Activated T-cell treated with anti-CD3 and anti-CD28 coated beads, Interleukin-2, amount 50 U/mL, for 24 hours (primary cell): ENCODE data around the gene SAMD8.
"Not testable (repeated sequence)": the region's sequence is repeated elsewhere in the genome, so short reads cannot be mapped to it uniquely, and the experiment has no call there.

Source experiments
- DNase-seq: peaks from one replicate; pipeline ENCODE4 v3.0.0-alpha.2; 2020
- H3K27ac Mint-ChIP-seq: 2 replicates; pipeline ENCODE4 v1.8.0; 2020; ENCODE audit warnings: mild to moderate bottlenecking, mixed read lengths
- H3K27me3 Mint-ChIP-seq: 2 replicates; pipeline ENCODE4 v1.8.0; 2020; ENCODE audit warnings: mixed read lengths
- H3K36me3 Mint-ChIP-seq: 2 replicates; pipeline ENCODE4 v1.8.0; 2020; ENCODE audit warnings: low read depth, mixed read lengths
- H3K4me1 Mint-ChIP-seq: 2 replicates; pipeline ENCODE4 v1.8.0; 2020; ENCODE audit warnings: low read depth, mixed read lengths
- H3K4me3 Mint-ChIP-seq: 2 replicates; pipeline ENCODE4 v1.8.0; 2020; ENCODE audit warnings: mild to moderate bottlenecking, moderate library complexity, mixed read lengths
- H3K9me3 Mint-ChIP-seq: 2 replicates; pipeline ENCODE4 v1.8.0; 2020; ENCODE audit warnings: mixed read lengths

SAMD8 gene

DNA sequence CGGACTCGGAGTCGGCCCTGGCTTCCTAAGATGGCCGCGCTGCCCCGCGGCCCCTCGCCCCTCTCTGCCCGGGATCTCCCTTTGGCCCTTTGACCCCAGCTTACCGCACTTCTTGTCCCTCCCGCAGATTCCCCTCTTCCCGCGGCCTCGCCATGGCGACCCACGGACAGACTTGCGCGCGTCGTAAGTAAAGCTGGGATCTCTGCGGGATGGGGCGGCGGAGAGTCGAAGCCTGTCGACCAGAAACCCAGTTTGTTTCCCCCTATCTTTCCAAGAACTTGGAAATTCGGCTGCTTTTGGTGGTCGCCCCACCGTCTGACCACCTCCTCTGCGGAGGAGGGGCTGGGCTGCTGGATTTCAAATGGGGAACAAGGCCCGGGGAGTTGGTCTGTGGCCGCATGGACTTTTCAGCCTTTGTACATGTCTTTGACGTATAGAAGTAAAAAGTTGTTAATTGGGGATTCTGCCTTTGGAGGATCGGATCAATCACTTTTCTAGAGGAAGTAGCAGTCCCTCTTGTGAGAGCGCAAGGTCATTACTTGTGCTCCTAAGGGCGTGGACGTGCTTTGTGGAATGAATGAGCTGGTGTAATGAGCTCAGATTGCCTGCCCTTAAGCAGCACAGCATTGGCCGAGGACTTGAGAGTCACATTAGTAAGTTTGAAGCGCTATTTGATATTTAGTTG is 99.7 kb downstream of the SAMD8 start:
- no peaks in the 10 kb centered on the region for H3K27me3 Mint-ChIP-seq
- peak; percentile 44 for DNase-seq
- H3K9me3 Mint-ChIP-seq: no peaks in the 10 kb centered on the region
- H3K36me3 Mint-ChIP-seq: peaks cover 54% of the 10 kb centered on the region
- peaks cover 48% of the 10 kb centered on the region for H3K4me1 Mint-ChIP-seq
- peak overlapping the region; percentile 91 for H3K4me3 Mint-ChIP-seq
- H3K27ac Mint-ChIP-seq: peak overlapping the region; percentile 100

DNA sequence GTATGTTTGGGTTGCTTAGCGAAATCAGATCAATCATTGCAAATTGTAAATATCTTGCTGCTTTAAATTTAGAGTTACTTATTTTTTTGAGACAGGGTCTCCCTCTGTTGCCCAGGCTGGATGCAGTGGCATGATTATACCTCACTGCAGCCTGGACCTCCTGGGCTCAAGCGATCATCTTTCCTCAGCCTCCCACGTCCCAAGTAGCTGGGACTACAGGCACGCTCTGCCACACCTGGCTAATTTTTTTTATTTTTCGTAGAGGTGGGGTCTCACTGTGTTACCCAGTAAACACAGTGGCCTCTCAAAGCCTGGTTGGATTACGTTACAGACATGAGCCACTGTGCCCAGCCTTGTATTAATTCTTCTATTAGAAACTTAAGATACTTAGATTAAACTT is 100.9 kb downstream of the SAMD8 start:
- Mint-ChIP-seq H3K27me3 (no peaks in the 10 kb centered on the region), H3K4me1 (peaks cover 55% of the 10 kb centered on the region), H3K36me3 (peaks cover 66% of the 10 kb centered on the region), H3K9me3 (no peaks in the 10 kb centered on the region), H3K27ac (peak overlapping the region; percentile 100), H3K4me3 (peak overlapping the region; percentile 91)
- DNase-seq: no peak

DNA sequence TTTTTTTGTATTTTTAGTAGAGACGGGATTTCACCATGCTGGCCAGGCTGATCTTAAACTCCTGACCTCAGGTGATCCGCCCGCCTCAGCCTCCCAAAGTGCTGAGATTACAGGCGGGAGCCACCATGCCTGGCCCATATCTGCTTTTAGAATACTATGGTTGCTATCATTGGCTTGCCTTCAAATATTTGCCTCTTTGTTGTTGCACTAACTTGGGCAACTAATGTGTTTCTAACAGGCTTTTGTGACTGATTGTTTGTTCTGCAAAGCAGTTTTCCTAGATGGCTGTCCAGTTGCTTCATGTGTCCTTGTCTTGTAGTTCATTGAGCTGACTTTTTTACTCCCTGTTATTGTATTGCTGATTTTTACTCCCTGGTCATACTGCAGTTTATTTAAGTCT is 108.8 kb downstream of the SAMD8 start:
- Mint-ChIP-seq H3K4me1 (peaks cover 57% of the 10 kb centered on the region), H3K27ac (peak overlapping the region; percentile 44), H3K36me3 (peaks cover 95% of the 10 kb centered on the region), H3K27me3 (no peaks in the 10 kb centered on the region), H3K4me3 (no peak overlapping the region), H3K9me3 (no peaks in the 10 kb centered on the region)
- no peak for DNase-seq

DNA sequence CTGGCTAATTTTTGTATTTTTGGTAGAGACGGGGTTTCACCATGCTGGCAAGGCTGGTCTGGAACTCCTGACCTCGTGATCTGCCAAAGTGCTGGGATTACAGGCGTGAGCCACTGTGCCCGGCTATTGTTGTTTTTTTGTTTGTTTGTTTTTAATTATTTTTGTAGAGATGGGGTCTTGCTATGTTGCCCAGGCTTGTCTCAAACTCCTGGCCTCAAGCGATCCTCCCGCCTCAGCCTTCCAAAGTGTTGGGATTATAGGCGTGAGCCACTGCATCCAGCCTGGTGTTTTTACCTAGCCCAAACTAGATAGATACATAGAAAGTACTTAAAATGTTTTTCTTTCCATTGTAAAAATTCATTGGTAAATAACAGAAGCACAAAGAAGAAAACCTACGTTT is 110.0 kb downstream of the SAMD8 start:
- peaks cover 58% of the 10 kb centered on the region for H3K4me1 Mint-ChIP-seq
- not testable (repeated sequence) for DNase-seq, H3K4me3 Mint-ChIP-seq, H3K27ac Mint-ChIP-seq, H3K9me3 Mint-ChIP-seq, H3K27me3 Mint-ChIP-seq
- peaks cover 95% of the 10 kb centered on the region for H3K36me3 Mint-ChIP-seq

DNA sequence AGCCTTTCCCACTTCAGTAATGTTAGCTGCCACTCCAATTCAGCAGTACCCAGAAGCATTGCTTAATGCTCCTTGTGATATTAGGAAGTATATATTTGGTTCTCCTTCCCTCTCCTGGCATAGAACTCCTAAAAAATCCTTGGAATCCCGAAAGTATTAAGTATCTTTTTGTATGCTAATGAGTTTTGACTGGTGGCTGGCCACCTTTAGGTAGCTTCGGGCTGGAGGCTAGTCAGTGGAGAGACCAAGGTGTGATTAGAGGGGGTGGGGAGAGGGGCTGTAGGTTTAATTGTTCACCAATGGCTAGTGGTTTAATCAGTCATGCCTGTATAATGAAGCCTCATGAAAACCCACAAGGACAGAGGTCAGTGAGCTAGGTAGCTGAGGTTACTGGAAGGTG is 112.1 kb downstream of the SAMD8 start:
- H3K27me3 Mint-ChIP-seq: no peaks in the 10 kb centered on the region
- no peaks in the 10 kb centered on the region for H3K9me3 Mint-ChIP-seq
- no peak overlapping the region for H3K4me3 Mint-ChIP-seq
- peaks cover 93% of the 10 kb centered on the region for H3K36me3 Mint-ChIP-seq
- peak overlapping the region; percentile 78 for H3K27ac Mint-ChIP-seq
- no peak for DNase-seq
- peaks cover 58% of the 10 kb centered on the region for H3K4me1 Mint-ChIP-seq

DNA sequence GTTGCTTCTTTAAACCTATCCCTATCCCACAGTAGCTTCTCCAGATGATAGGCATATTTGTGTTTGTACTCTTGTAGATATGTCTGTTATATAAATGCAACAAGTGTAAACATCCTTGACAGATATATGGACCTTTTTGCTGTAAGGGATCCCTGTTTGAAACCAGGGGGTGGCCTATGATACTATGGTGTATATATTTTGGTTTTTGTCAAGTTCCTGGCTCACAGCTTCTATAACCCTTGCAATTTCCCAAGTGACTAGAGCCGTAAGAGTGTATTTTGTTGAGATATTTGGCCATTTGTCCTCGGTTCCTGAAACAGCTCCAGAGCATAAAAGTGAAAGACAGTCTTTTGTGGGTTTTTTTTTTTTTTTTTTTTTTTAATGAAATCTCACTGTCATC is 114.6 kb downstream of the SAMD8 start:
- Mint-ChIP-seq H3K4me1 (peaks cover 65% of the 10 kb centered on the region), H3K9me3 (no peaks in the 10 kb centered on the region), H3K27me3 (no peaks in the 10 kb centered on the region), H3K36me3 (peaks cover 94% of the 10 kb centered on the region), H3K4me3 (no peak overlapping the region), H3K27ac (peak overlapping the region; percentile 77)
- no peak for DNase-seq

DNA sequence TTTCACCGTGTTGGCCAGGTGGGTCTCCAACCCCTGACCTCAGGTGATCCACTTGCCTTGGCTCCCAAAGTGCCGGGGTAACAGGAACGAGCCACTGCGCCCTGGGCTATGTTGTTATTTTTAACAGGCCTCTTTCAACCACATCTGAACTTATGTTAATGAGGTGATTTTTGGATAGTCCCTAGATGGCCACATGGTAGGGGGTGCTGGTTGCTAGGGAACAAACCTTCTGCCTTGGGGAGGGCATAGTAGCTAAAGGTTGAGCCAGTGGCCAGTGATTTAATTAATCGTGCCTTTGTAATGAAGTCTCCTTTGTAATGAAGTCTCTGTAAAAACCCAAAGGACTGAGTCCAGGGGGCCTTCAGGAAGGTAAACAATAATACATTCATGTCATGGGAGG is 115.2 kb downstream of the SAMD8 start:
- H3K4me1 Mint-ChIP-seq: peaks cover 67% of the 10 kb centered on the region
- peaks cover 94% of the 10 kb centered on the region for H3K36me3 Mint-ChIP-seq
- no peak overlapping the region for H3K4me3 Mint-ChIP-seq
- DNase-seq: no peak
- no peaks in the 10 kb centered on the region for H3K9me3 Mint-ChIP-seq
- H3K27ac Mint-ChIP-seq: peak overlapping the region; percentile 67
- no peaks in the 10 kb centered on the region for H3K27me3 Mint-ChIP-seq

DNA sequence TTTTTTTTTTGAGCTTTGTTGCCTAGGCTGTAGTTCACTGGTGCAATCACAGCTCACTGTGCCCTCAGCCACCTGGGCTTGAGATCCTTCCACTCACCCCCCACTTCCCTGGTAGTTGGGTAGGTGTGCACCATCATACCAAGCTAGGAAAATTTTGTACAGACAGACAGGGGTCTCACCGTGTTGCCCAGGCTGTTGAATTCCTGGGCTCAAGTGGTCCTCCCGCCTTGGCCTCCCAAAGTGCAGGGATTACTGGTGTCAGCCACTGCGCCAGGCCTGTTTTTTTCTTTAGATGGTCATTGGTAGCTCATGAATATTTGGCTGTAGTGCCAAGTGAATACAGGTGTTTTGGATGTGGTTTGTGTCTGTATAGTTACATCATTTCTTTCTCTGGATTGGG is 116.8 kb downstream of the SAMD8 start:
- H3K9me3 Mint-ChIP-seq: no peaks in the 10 kb centered on the region
- H3K27ac Mint-ChIP-seq: peak overlapping the region; percentile 87
- peaks cover 95% of the 10 kb centered on the region for H3K36me3 Mint-ChIP-seq
- H3K27me3 Mint-ChIP-seq: no peaks in the 10 kb centered on the region
- no peak overlapping the region for H3K4me3 Mint-ChIP-seq
- H3K4me1 Mint-ChIP-seq: peaks cover 64% of the 10 kb centered on the region
- no peak for DNase-seq

DNA sequence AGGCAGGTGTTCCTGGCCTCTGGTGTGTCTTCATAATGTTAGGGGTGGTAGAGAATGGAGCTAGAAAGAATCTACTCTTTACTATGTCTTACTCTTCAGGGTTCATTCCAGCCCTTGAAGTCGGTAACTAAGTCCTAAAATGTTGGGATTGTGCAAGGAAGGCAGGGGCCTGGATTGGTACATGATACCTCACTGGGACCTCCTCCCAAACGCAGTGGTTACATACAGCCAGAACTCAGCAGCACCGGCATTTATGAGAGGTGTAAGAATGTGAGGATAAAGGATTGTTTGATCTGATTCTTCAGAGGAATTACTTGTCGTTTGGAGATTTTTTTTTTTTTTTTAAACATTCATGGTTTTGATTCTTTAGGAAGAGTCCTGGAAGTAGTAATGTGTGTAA is 117.4 kb downstream of the SAMD8 start:
- H3K4me3 Mint-ChIP-seq: no peak overlapping the region
- no peaks in the 10 kb centered on the region for H3K27me3 Mint-ChIP-seq
- peaks cover 64% of the 10 kb centered on the region for H3K4me1 Mint-ChIP-seq

DNA sequence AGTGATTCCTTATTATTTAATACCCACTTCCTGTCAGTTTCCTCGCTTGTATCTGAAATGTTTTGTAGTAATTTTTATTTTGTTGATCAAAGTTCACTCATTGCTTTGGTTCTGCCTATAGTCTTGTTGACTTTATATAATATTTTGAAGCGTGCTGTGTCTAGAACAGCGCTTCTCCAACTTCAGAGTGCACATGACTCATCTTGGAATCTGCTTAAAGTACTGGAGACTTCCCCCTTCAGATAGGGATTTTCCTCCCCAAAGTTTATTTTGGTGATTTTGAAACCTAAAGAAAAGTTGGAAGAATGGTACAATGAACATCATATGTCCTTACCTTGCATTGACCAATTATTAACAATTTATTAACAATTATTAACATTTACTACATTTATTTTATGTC is 118.5 kb downstream of the SAMD8 start:
- Mint-ChIP-seq H3K9me3 (no peaks in the 10 kb centered on the region), H3K4me3 (no peak overlapping the region), H3K4me1 (peaks cover 55% of the 10 kb centered on the region), H3K27ac (peak overlapping the region; percentile 50), H3K27me3 (no peaks in the 10 kb centered on the region), H3K36me3 (peaks cover 85% of the 10 kb centered on the region)
- DNase-seq: no peak

More for the DNA sequence above, 117.4 kb downstream of the SAMD8 start:
- Mint-ChIP-seq H3K36me3 (peaks cover 95% of the 10 kb centered on the region), H3K9me3 (no peaks in the 10 kb centered on the region), H3K27ac (peak overlapping the region; percentile 87)
- peak; percentile 2 for DNase-seq

DNA sequence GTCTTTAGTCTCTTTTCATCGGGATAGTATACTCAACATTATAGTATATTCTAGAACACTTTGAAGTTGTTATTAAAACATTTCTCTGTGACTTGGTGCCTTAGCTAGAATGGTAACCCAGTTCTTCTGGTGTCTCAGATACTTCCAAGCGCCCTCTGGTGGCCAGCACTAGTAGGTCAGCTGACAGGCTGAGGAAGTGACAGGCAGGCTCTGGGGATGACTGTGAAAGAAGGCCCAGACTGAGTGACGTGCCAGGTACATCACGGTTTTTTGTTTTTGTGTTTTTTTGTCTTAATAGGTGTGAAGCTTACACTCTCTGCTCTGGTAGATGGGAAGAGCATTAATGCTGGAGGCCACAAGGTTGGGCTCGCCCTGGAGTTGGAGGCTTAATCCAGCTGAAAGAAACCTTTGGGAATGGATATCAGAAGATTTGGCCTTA is 119.2 kb downstream of the SAMD8 start:
- DNase-seq: peak; percentile 92
- no peaks in the 10 kb centered on the region for H3K27me3 Mint-ChIP-seq
- H3K4me3 Mint-ChIP-seq: peak overlapping the region; percentile 11
- H3K36me3 Mint-ChIP-seq: peaks cover 79% of the 10 kb centered on the region
- no peaks in the 10 kb centered on the region for H3K9me3 Mint-ChIP-seq
- H3K27ac Mint-ChIP-seq: peak overlapping the region; percentile 97
- H3K4me1 Mint-ChIP-seq: peaks cover 48% of the 10 kb centered on the region
